Measurements from ENCODE around the gene FAM3C. TPM values are rescaled to one million over a fixed set of nuclear protein-coding genes. Genes with fewer than 3 reads are reported as not detected.

FAM3C gene
- total and polyA plus RNA-seq, 8 donors = 15.2 to 147 (median 26.0) TPM

- DNase-seq = no peak
- H3K4me1 ChIP-seq = peaks cover 0 to 41% (median 25%) of the 10 kb centered on the region in 4 donors
- TF ChIP-seq POLR2AphosphoS5 (IDR thresholded peaks at IDR 0.05) (no peak), CTCF (IDR thresholded peaks at IDR 0.05) (no peak), POLR2A (IDR thresholded peaks at IDR 0.05) (no peak), EP300 (IDR thresholded peaks at IDR 0.05) (no peak)
- H3K36me3 ChIP-seq = peaks cover 0 to 48% (median 29%) of the 10 kb centered on the region in 4 donors
- no peak overlapping the region for H3K27ac ChIP-seq
- H3K9me3 ChIP-seq = no peaks in the 10 kb centered on the region
- H3K27me3 ChIP-seq = no peaks in the 10 kb centered on the region
- intact Hi-C loops (cut with DNase I; ENCODE audit: low total_unique reads) = no loop called here
- no peak overlapping the region for H3K4me3 ChIP-seq
- WGBS, 5 donors = 56 to 83% (median 69%) methylated on average over 1 of the region's 1 CpG
These were observed 24.7 kb downstream of the FAM3C start for GRCh38 chr7:121371367-121371766.

- Histone ChIP-seq H3K27ac (peak overlapping the region in 2 of 5 donors; percentile 44 to 56), H3K4me3 (no peak overlapping the region), H3K27me3 (no peaks in the 10 kb centered on the region), H3K9me3 (no peaks in the 10 kb centered on the region), H3K4me1 (peaks cover 0 to 41% (median 25%) of the 10 kb centered on the region in 4 donors), H3K36me3 (peaks cover 0 to 40% (median 13%) of the 10 kb centered on the region in 4 donors)
- WGBS, 5 donors = 13 to 35% (median 21%) methylated on average over 2 of the region's 2 CpGs
- TF ChIP-seq EP300 (IDR thresholded peaks at IDR 0.05) (no peak), POLR2A (IDR thresholded peaks at IDR 0.05) (no peak), POLR2AphosphoS5 (IDR thresholded peaks at IDR 0.05) (no peak), CTCF (IDR thresholded peaks at IDR 0.05) (no peak)
- intact Hi-C loops (cut with DNase I; ENCODE audit: low total_unique reads) = no loop called here
- peak in 1 of 2 donors; percentile 63 for DNase-seq
These were observed 26.6 kb downstream of the FAM3C start for GRCh38 chr7:121369462-121369861.

- peaks cover 0 to 25% (median 16%) of the 10 kb centered on the region in 4 donors for H3K4me1 ChIP-seq
- H3K27me3 ChIP-seq = no peaks in the 10 kb centered on the region
- H3K27ac ChIP-seq = no peak overlapping the region
- 16 to 36% (median 28%) methylated on average over 2 of the region's 2 CpGs for WGBS, 5 donors
- H3K4me3 ChIP-seq = no peak overlapping the region
- no peaks in the 10 kb centered on the region for H3K9me3 ChIP-seq
- intact Hi-C loops (cut with DNase I; ENCODE audit: low total_unique reads) = loop anchor here (2.0 kb wide), 1 partner anchor 180 kb away; no protein-coding TSS in a partner anchor
- peaks cover 3 to 54% (median 31%) of the 10 kb centered on the region in 4 donors for H3K36me3 ChIP-seq
- DNase-seq = peak in 1 of 2 donors; percentile 72
- TF ChIP-seq POLR2AphosphoS5 (IDR thresholded peaks at IDR 0.05) (no peak), EP300 (IDR thresholded peaks at IDR 0.05) (no peak), CTCF (IDR thresholded peaks at IDR 0.05) (peak in 5 of 7 experiments; percentile 49 to 76 (median 60))
These were observed 29.2 kb downstream of the FAM3C start for GRCh38 chr7:121366852-121367431.

GRCh38 chr7:121360564-121360963 is 35.5 kb downstream of the FAM3C start:
- Histone ChIP-seq H3K9me3 (no peaks in the 10 kb centered on the region), H3K27ac (no peak overlapping the region), H3K27me3 (no peaks in the 10 kb centered on the region), H3K4me1 (no peaks in the 10 kb centered on the region), H3K36me3 (peaks cover 15 to 91% (median 79%) of the 10 kb centered on the region in 4 donors), H3K4me3 (no peak overlapping the region)
- DNase-seq = no peak
- TF ChIP-seq POLR2AphosphoS5 (IDR thresholded peaks at IDR 0.05) (no peak), CTCF (IDR thresholded peaks at IDR 0.05) (no peak), POLR2A (IDR thresholded peaks at IDR 0.05) (no peak), EP300 (IDR thresholded peaks at IDR 0.05) (no peak)
- WGBS, 5 donors = 86 to 91% (median 89%) methylated on average over 5 of the region's 5 CpGs
- intact Hi-C loops (cut with DNase I; ENCODE audit: low total_unique reads) = no loop called here

Data from stomach (tissue), 9 donors.